ENCODE results near the gene MAPK8IP3.

Gene MAPK8IP3

GRCh38 chr16:1705688-1706385 lies at the start of gene MAPK8IP3:
MAPK8IP3 (plus strand) TSS chr16:1706195; CDS start chr16:1706340, 145 bp downstream.
- DNase-seq (ENCODE audit: low spot score), result peak; percentile 94

- no peak for DNase-seq (ENCODE audit: low spot score)
These were observed 49.0 kb upstream of the MAPK8IP3 start for GRCh38 chr16:1656808-1657617.

GRCh38 chr16:1657841-1658240 lies 48.2 kb upstream of the MAPK8IP3 start:
- DNase-seq (ENCODE audit: low spot score), result no peak

- no peak for DNase-seq (ENCODE audit: low spot score)
These were observed 47.0 kb upstream of the MAPK8IP3 start for GRCh38 chr16:1659031-1659430.

GRCh38 chr16:1661826-1662225 lies 44.2 kb upstream of the MAPK8IP3 start:
- DNase-seq (ENCODE audit: low spot score), result no peak

GRCh38 chr16:1662543-1662942 lies 43.5 kb upstream of the MAPK8IP3 start:
- DNase-seq (ENCODE audit: low spot score), result no peak

- no peak for DNase-seq (ENCODE audit: low spot score)
These were observed 40.2 kb upstream of the MAPK8IP3 start for GRCh38 chr16:1665829-1666228.

- DNase-seq (ENCODE audit: low spot score), result no peak
These were observed 39.7 kb upstream of the MAPK8IP3 start for GRCh38 chr16:1666316-1666715.

GRCh38 chr16:1667271-1667670 lies 38.7 kb upstream of the MAPK8IP3 start:
- DNase-seq (ENCODE audit: low spot score), result no peak

GRCh38 chr16:1667916-1668315 lies 38.1 kb upstream of the MAPK8IP3 start:
- DNase-seq (ENCODE audit: low spot score), result no peak

- DNase-seq (ENCODE audit: low spot score), result no peak
These were observed 37.2 kb upstream of the MAPK8IP3 start for GRCh38 chr16:1668612-1669319.

GRCh38 chr16:1669698-1670097 lies 36.3 kb upstream of the MAPK8IP3 start:
- no peak for DNase-seq (ENCODE audit: low spot score)

GRCh38 chr16:1670371-1670770 lies 35.6 kb upstream of the MAPK8IP3 start:
- DNase-seq (ENCODE audit: low spot score), result no peak

- DNase-seq (ENCODE audit: low spot score), result no peak
These were observed 35.1 kb upstream of the MAPK8IP3 start for GRCh38 chr16:1670866-1671265.

GRCh38 chr16:1673424-1674151 lies 32.4 kb upstream of the MAPK8IP3 start:
- DNase-seq (ENCODE audit: low spot score), result no peak

GRCh38 chr16:1674306-1674705 lies 31.7 kb upstream of the MAPK8IP3 start:
- no peak for DNase-seq (ENCODE audit: low spot score)

GRCh38 chr16:1674751-1675664 lies 31.0 kb upstream of the MAPK8IP3 start:
- no peak for DNase-seq (ENCODE audit: low spot score)

GRCh38 chr16:1676661-1677060 lies 29.3 kb upstream of the MAPK8IP3 start:
- DNase-seq (ENCODE audit: low spot score), result no peak

GRCh38 chr16:1677339-1677738 lies 28.7 kb upstream of the MAPK8IP3 start:
- no peak for DNase-seq (ENCODE audit: low spot score)

- peak; percentile 96 for DNase-seq (ENCODE audit: low spot score)
These were observed 28.0 kb upstream of the MAPK8IP3 start, which contains the start of gene JPT2 for GRCh38 chr16:1677942-1678499. JPT2 (plus strand) TSS chr16:1678279; CDS start chr16:1678313, 34 bp downstream.

All from CD4-positive, alpha-beta T cell treated with Interleukin-2 at 100 ng/mL for 4 hours (primary cell).